Naive thymus-derived CD8-positive, alpha-beta T cell (primary cell): Measurements from ENCODE around the gene DPM3. TPM values are rescaled to one million over a fixed set of nuclear protein-coding genes. Genes with fewer than 3 reads are reported as not detected.
A peak's percentile ranks its signal among the peaks of the same experiment; 100 is the strongest.
"Not testable (repeated sequence)": the region's sequence is repeated elsewhere in the genome, so short reads cannot be mapped to it uniquely, and the experiment has no call there.

Experiments used
- ATAC-seq, 2 donors: fragments of 150-1000 bp; cut with Tn5 transposase in 1 of 2; sonication (Bioruptor Pico), chemical (Tn5 transposase) in 1 of 2; 1 replicate in 1 of 2; 2 replicates in 1 of 2; pipeline ENCODE4 v1.10.0; 2021; ENCODE audit warnings: mild to moderate bottlenecking in 2 of 2, moderate library complexity in 2 of 2
- POLR2A ChIA-PET: fragments of 350-600 bp; sonication (Branson Sonifier 250); formaldehyde crosslinking; loops from one replicate; lab custom pipeline; 2021; ENCODE audit warnings: antibody characterized with exemption; lab: Charles Lee
- DNase-seq, 10 donors: peaks; one replicate each; pipeline versions ENCODE4 v3.0.0 to v3.0.0-alpha.2; 2020 to 2022
- H3K27ac Mint-ChIP-seq, 10 donors: one replicate each; pipeline ENCODE4 v1.8.0; 2020 to 2022; ENCODE audit warnings: mild to moderate bottlenecking in 10 of 10, mixed read lengths in 10 of 10, moderate library complexity in 4 of 10, inconsistent platforms in 1 of 10
- H3K27me3 Mint-ChIP-seq, 5 donors: one replicate each; pipeline ENCODE4 v1.8.0; 2021 to 2022; ENCODE audit warnings: mixed read lengths in 5 of 5
- H3K36me3 Mint-ChIP-seq, 3 donors: one replicate each; pipeline ENCODE4 v1.8.0; 2020 to 2022; ENCODE audit warnings: mixed read lengths in 3 of 3, mild to moderate bottlenecking in 2 of 3, inconsistent platforms in 1 of 3
- H3K4me1 Mint-ChIP-seq, 4 donors: one replicate each; pipeline ENCODE4 v1.8.0; 2021 to 2022; ENCODE audit warnings: mixed read lengths in 4 of 4
- H3K4me3 Mint-ChIP-seq, 10 donors: one replicate each; pipeline ENCODE4 v1.8.0; 2020 to 2022; ENCODE audit warnings: mild to moderate bottlenecking in 10 of 10, mixed read lengths in 10 of 10, moderate library complexity in 6 of 10, inconsistent platforms in 1 of 10
- H3K9me3 Mint-ChIP-seq, 9 donors: one replicate each; pipeline ENCODE4 v1.8.0; 2020 to 2022; ENCODE audit warnings: mixed read lengths in 9 of 9, mild to moderate bottlenecking in 3 of 9, inconsistent platforms in 1 of 9, moderate library complexity in 1 of 9
- polyA plus RNA-seq, 3 donors: library from polyadenylated mRNA; unstranded; fragments of 300-500 nt; fragmentation: Illumina TruSeq; gene quantifications; one replicate each; pipeline ENCODE4 v1.2.3, GENCODE V29; 2021
- total RNA-seq, 8 experiments: library from RNA in 2 of 8; stranded (reverse) in 2 of 8; gene quantifications; one replicate each; pipeline ENCODE4 v1.2.3 and lab custom pipeline; 2021 to 2026

Gene DPM3, protein sequence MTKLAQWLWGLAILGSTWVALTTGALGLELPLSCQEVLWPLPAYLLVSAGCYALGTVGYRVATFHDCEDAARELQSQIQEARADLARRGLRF
- total RNA-seq, result 10 to 100 TPM; 45.2 to 59.8 TPM
- polyA plus RNA-seq, result 100 to 1,000 TPM; 103 to 159 (median 159) TPM
- 2.0 to 5.6 (median 4.0) reads per million in 6 experiments for total RNA-seq (lab: John Stamatoyannopoulos, UW)

DNA sequence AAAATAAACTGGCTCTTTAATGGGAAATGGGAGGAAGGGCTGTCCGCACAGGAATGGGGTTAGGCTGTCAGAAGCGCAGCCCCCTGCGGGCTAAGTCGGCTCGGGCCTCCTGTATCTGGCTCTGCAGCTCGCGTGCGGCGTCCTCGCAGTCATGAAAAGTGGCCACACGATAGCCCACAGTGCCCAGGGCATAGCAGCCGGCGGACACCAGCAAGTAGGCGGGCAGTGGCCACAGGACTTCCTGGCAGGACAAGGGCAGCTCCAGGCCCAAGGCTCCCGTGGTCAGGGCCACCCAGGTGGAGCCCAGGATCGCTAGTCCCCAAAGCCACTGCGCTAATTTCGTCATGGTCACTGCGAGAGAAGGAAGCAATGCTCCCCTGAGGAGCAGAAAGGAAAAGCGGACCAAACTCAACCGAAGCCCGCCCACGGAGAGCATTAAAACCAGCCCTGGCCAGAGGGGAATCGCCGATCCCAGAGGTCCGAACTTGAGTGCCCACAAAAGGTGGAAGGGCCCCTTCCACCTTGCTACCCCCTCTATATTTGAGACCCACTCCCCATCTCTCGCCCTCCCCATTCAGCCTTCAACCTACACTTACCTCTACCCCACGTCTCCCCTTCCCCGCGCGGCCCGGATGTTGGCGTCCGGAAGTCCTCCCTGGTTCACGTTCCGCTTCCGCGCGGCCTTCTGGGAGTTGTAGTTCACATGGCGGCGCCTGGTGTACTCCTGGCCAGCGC is at the start of gene DPM3:
TSS of gene DPM3 (minus strand) at position 637 of the 735 bp plus-strand sequence. CDS start at position 346, 291 bp downstream.
- POLR2A ChIA-PET, result interaction anchor here (0.7 to 1.6 kb wide), 5 partner anchors 11 to 168 kb away, joined by 3 to 10 read pairs (median 4); partner anchors contain the start of genes FDPS and KRTCAP2
- peaks cover 0 to 2% (median 0%) of the 10 kb centered on the region in 5 donors for H3K27me3 Mint-ChIP-seq
- ATAC-seq, result peak; percentile 70 to 78
- peaks cover 16 to 41% (median 38%) of the 10 kb centered on the region in 4 donors for H3K4me1 Mint-ChIP-seq
- DNase-seq, result peak; percentile 79 to 93 (median 84)
- peak within 1 kb of the TSS; percentile 86 to 99 (median 96) for H3K27ac Mint-ChIP-seq
- no peaks in the 10 kb centered on the region for H3K9me3 Mint-ChIP-seq
- H3K4me3 Mint-ChIP-seq, result peak within 1 kb of the TSS; percentile 91 to 100 (median 98)
- peaks cover 0 to 5% (median 0%) of the 10 kb centered on the region in 3 donors for H3K36me3 Mint-ChIP-seq

DNA sequence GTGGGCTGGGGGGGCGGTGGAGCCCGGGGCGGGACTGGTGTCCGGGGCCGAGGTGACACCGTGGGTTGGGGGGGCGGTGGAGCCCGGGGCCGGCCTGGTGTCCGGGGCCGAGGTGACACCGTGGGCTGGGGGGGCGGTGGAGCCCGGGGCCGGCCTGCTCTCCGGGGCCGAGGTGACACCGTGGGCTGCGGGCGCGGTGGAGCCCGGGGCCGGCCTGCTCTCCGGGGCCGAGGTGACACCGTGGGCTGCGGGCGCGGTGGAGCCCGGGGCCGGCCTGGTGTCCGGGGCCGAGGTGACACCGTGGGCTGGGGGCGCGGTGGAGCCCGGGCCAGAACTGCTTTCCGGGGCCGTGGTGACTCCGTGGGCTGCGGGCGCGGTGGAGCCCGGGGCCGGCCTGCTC is 49.6 kb upstream of the DPM3 start:
- H3K27ac Mint-ChIP-seq, ATAC-seq, DNase-seq, H3K9me3 Mint-ChIP-seq, H3K4me3 Mint-ChIP-seq, POLR2A ChIA-PET, H3K27me3 Mint-ChIP-seq, H3K36me3 Mint-ChIP-seq: not testable (repeated sequence)
- peaks cover 21 to 32% (median 29%) of the 10 kb centered on the region in 4 donors for H3K4me1 Mint-ChIP-seq

DNA sequence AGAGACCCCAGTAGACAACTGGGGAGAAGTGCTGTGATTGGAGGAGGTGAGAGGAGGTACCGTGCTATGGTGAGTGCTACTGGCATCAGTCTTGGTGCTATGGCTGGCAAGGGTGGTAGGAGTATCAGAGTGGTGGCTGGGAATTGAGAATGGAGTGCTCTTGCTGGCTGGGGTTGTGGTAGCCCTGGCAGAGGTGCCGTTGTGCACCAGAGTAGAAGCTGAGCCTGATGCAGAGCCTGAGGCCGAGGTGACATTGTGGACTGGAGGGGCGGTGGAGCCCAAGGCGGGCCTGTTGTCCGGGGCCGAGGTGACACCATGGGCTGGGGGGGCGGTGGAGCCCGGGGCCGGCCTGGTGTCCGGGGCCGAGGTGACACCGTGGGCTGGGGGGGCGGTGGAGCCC is 47.9 kb upstream of the DPM3 start:
- Mint-ChIP-seq H3K27me3 (no peaks in the 10 kb centered on the region), H3K36me3 (peaks cover 0 to 6% (median 0%) of the 10 kb centered on the region in 3 donors), H3K9me3 (no peaks in the 10 kb centered on the region), H3K27ac (peak overlapping the region; percentile 54 to 94 (median 83)), H3K4me1 (peaks cover 14 to 19% (median 19%) of the 10 kb centered on the region in 4 donors), H3K4me3 (peak overlapping the region in 5 of 10 donors; percentile 20 to 52 (median 46))
- peak in 1 of 10 donors; percentile 49 for DNase-seq
- ATAC-seq, result no peak
- POLR2A ChIA-PET, result interaction anchor here (0.6 kb wide), 1 partner anchor 819 kb away, joined by 4 read pairs; no protein-coding TSS in a partner anchor

DNA sequence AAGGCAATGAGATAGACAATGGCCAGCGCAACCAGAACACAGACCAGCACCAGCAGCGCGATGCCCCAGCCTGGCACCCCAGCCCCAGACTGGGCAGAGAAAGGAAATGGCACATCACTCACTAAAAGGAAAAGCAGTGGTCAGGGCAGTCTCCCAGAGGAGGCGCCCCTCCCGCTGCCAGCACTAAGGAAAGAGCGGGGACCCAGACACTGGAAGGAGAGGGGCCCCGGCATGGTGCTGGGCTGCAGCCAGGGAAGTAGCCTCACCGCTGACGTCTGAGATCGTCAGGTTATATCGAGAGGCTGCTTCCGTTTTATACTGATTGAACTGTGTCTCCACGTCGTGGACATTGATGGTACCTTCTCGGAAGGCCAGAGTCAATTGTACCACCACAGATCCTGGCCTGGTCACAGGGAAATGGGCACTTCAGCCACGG is 47.1 kb upstream of the DPM3 start:
- Mint-ChIP-seq H3K9me3 (no peaks in the 10 kb centered on the region), H3K36me3 (peaks cover 0 to 13% (median 0%) of the 10 kb centered on the region in 3 donors), H3K4me3 (no peak overlapping the region), H3K4me1 (peaks cover 11 to 16% (median 12%) of the 10 kb centered on the region in 4 donors), H3K27ac (peak overlapping the region in 8 of 10 donors; percentile 10 to 89 (median 61)), H3K27me3 (no peaks in the 10 kb centered on the region)
- DNase-seq (peak in 1 of 10 donors; percentile 31), ATAC-seq (peak in 1 of 2 donors; percentile 20)
- POLR2A ChIA-PET, result interaction anchor here (0.6 kb wide), 1 partner anchor 68 kb away, joined by 3 read pairs; the partner anchor contains the start of gene ENTREP3

DNA sequence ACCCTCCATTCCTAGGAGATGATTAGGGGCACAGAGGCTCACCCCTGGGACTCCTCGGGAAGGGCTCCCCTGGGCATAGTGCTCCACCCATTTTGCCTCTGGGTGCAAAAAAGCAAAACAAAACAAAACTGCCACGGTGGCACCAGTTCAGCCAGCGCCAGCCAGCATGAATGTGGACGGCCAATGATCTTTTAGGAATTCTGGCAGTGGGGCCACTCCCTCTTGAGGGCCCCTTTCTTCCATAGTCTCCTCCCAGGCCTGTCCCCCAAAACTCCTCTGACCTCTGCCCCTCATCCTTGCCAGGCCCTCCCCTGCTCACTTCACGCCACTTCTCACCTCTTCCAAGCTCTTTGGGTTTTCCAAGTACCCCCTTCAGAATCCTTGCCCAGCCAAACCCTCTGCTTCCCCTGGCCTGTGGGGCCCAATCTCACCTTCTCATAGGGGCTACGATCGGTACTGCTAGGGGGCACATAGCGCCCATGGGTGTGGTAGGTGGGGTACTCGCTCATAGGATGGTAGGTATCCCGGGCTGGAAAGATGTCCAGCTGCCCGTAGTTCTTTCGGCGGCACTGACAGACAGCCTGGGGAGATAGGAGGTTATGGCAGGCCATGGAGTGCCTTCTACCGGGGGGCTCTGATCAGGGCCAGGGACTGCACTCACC is 46.6 kb upstream of the DPM3 start:
- H3K4me3 Mint-ChIP-seq, result no peak overlapping the region
- DNase-seq, result peak in 1 of 10 donors; percentile 59
- POLR2A ChIA-PET, result interaction anchor here (0.6 to 2.8 kb wide), 2 partner anchors 7 to 68 kb away, joined by 3 to 14 read pairs; partner anchors contain the start of gene ENTREP3

DNA sequence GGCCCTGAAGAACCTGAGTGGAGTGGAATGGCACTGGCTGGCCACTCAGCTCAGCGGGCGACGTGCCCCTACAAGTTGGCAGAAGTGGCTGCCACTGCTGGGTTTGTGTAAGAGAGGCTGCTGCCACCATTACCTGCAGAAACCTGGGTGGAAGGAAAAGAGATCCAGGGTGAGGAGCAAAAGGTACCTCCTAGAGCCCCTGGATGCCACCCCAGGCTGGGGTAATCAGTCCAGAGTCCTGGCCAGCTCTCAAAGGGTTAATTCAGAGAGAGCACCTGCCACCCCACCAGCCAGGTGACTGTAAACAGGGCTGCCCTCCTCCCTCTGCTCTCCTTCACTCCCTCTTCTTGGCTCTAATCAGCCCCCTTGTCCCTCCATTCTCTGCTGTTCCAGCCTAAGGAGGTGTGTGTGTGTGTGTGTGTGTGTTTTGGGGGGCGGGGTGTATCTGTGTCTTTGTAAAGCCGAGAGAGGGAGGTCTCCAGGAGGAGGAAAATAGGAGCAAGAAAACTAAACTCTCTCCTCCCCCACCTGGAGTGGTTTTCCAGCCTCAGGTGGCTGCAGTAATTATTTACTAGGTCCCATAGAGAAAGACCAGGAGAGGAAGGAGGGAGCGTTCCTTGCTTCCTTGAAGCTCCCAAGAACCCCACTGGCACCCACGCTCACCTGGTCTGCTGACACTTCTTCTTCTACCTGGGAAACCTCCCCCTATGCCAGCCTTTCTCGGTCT is 45.9 kb upstream of the DPM3 start:
- peak in 1 of 10 donors; percentile 45 for DNase-seq
- POLR2A ChIA-PET, result interaction anchor here (2.8 kb wide), 1 partner anchor 8 kb away, joined by 14 read pairs; no protein-coding TSS in a partner anchor
- no peak for ATAC-seq
- Mint-ChIP-seq H3K27ac (peak overlapping the region in 2 of 10 donors; percentile 34 to 80), H3K27me3 (no peaks in the 10 kb centered on the region), H3K4me1 (peaks cover 5 to 12% (median 8%) of the 10 kb centered on the region in 4 donors), H3K9me3 (no peaks in the 10 kb centered on the region), H3K36me3 (peaks cover 0 to 20% (median 0%) of the 10 kb centered on the region in 3 donors), H3K4me3 (no peak overlapping the region)

More for the DNA sequence above, 46.6 kb upstream of the DPM3 start:
- ATAC-seq, result peak in 1 of 2 donors; percentile 15
- peak overlapping the region in 7 of 10 donors; percentile 10 to 80 (median 56) for H3K27ac Mint-ChIP-seq
- peaks cover 6 to 12% (median 8%) of the 10 kb centered on the region in 4 donors for H3K4me1 Mint-ChIP-seq
- no peaks in the 10 kb centered on the region for H3K27me3 Mint-ChIP-seq
- H3K9me3 Mint-ChIP-seq, result no peaks in the 10 kb centered on the region
- peaks cover 0 to 17% (median 0%) of the 10 kb centered on the region in 3 donors for H3K36me3 Mint-ChIP-seq

DNA sequence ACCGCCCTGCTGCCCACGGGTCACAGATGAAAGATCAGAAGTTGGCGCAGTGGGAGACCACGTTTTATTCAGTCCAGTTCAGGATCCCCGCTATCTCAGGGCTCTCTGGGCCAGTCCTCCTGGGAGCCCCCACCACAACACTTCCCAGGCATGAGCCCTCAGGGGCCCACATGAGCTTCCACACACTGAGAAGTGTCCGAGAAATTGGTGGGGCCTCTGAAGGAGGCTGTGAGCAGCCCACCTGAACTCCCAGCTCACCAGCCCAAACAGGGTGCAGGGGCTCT is 45.4 kb upstream of the DPM3 start:
- ATAC-seq (no peak), DNase-seq (peak in 1 of 10 donors; percentile 13)
- POLR2A ChIA-PET, result interaction anchor here (2.8 kb wide), 1 partner anchor 8 kb away, joined by 14 read pairs; no protein-coding TSS in a partner anchor
- Mint-ChIP-seq H3K36me3 (peaks cover 0 to 22% (median 0%) of the 10 kb centered on the region in 3 donors), H3K4me3 (no peak overlapping the region), H3K27me3 (no peaks in the 10 kb centered on the region), H3K4me1 (peaks cover 5 to 12% (median 8%) of the 10 kb centered on the region in 4 donors), H3K27ac (peak overlapping the region in 2 of 10 donors; percentile 65 to 80), H3K9me3 (no peaks in the 10 kb centered on the region)

DNA sequence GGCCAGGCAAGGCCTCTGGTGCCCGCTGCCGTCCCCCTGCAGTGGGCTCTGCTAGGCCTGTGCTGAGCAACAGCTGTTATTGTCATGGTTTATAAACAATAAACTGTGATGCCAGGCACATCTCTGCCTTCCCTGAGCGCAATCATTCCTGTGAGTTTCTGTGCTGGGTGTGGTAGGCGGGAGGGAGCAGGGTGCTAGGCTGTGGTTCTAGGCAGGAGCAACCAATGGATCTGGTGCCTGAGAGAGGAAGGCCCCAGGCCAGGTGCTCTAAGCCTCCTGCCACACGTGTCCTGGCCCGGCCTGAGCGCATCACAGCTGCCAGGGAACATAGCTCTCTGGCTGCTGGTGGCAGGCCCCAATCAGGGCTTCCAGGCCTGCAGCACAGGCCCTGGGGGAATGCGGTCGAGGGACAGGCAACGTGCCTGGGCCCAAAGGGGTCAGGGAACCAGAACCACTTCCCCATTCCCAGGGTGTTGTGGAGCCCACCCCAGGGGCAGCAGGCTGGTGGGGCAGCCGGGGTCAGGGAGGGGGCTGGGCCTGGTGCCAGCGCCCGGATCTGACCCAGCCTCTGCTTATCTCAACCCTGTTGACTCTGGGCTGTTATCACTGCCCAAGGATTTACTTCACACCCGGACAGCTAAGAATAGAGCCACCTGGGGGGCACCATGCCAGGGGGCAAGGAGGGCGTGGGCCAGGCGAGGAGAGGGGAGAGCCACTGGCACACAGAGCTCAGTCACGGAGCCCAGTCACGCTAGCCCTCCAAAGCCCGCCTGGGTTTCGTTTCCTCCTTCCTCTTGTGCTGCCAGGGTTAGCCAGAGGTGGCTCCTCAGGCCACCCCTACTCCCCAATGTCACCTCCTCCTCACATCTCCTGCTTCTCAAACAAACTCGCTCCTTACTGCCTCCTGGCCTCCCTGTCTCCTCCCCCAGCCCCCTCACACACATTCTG is 44.8 kb upstream of the DPM3 start:
- DNase-seq, result peak in 1 of 10 donors; percentile 45
- H3K4me3 Mint-ChIP-seq, result no peak overlapping the region

DNA sequence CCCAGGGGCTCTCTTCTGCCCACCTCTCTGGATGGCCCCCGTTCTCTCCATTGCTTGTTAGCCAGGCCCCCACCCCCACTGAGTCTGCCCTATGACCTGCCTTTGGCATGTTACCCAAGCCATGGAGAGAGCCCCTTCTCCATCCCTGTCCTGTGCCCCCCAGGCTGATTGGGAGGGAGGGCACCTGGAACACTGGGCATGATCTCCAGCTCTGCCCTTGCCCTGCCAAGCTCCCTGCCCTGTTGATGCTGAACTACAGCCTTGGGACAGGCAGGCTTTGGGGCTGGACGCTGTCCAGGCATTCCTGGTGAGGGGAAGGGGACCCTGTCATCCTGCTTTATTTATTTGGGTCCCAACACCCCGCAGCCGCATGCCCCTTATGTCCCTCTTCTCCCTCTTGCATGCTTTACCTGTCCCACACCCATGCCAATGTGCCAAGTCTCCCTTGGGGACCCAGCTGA is 44.0 kb upstream of the DPM3 start:
- POLR2A ChIA-PET, result interaction anchor here (0.9 to 2.8 kb wide), 3 partner anchors 10 to 43 kb away, joined by 3 to 14 read pairs (median 3); no protein-coding TSS in a partner anchor
- H3K27ac Mint-ChIP-seq, result peak overlapping the region in 1 of 10 donors; percentile 57
- H3K9me3 Mint-ChIP-seq, result no peaks in the 10 kb centered on the region
- H3K4me3 Mint-ChIP-seq, result peak overlapping the region in 1 of 10 donors; percentile 10
- peaks cover 0 to 28% (median 1%) of the 10 kb centered on the region in 3 donors for H3K36me3 Mint-ChIP-seq
- no peaks in the 10 kb centered on the region for H3K27me3 Mint-ChIP-seq
- H3K4me1 Mint-ChIP-seq, result peaks cover 5 to 12% (median 8%) of the 10 kb centered on the region in 4 donors
- DNase-seq, result peak in 1 of 10 donors; percentile 50
- ATAC-seq, result no peak

More for the DNA sequence above, 44.8 kb upstream of the DPM3 start:
- Mint-ChIP-seq H3K4me1 (peaks cover 5 to 12% (median 8%) of the 10 kb centered on the region in 4 donors), H3K9me3 (no peaks in the 10 kb centered on the region), H3K27me3 (no peaks in the 10 kb centered on the region), H3K36me3 (peaks cover 0 to 22% (median 0%) of the 10 kb centered on the region in 3 donors), H3K27ac (peak overlapping the region in 4 of 10 donors; percentile 7 to 80 (median 61))
- POLR2A ChIA-PET, result interaction anchor here (0.6 to 2.8 kb wide), 2 partner anchors 9 to 405 kb away, joined by 3 to 14 read pairs; no protein-coding TSS in a partner anchor
- ATAC-seq, result no peak

DNA sequence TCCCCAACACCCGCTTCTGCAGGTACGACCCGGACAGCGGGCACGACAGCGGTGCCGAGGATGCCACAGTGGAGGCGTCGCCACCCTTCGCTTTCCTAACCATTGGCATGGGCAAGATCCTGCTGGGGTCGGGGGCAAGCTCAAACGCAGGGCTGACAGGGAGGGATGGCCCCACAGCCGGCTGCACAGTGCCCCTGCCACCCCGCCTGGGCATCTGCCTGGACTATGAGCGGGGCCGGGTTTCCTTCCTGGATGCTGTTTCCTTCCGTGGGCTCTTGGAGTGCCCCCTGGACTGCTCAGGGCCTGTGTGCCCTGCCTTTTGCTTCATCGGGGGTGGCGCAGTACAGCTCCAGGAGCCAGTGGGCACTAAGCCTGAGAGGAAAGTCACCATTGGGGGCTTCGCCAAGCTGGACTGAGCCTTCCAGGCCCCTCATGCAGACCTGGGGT is 43.5 kb upstream of the DPM3 start:
- ATAC-seq (no peak), DNase-seq (no peak)
- peaks cover 0 to 30% (median 5%) of the 10 kb centered on the region in 3 donors for H3K36me3 Mint-ChIP-seq
- no peaks in the 10 kb centered on the region for H3K9me3 Mint-ChIP-seq
- peaks cover 5 to 12% (median 8%) of the 10 kb centered on the region in 4 donors for H3K4me1 Mint-ChIP-seq
- no peaks in the 10 kb centered on the region for H3K27me3 Mint-ChIP-seq
- no peak overlapping the region for H3K4me3 Mint-ChIP-seq
- H3K27ac Mint-ChIP-seq, result peak overlapping the region in 1 of 10 donors; percentile 23
- POLR2A ChIA-PET, result interaction anchor here (0.7 to 2.8 kb wide), 4 partner anchors 9 to 64 kb away, joined by 3 to 14 read pairs (median 4); no protein-coding TSS in a partner anchor
